GM21515 (cell line): Measurements from ENCODE around the gene RPL6.
A peak's percentile ranks its signal among the peaks of the same experiment; 100 is the strongest.

Experiments used
- ATAC-seq: cut with Tn5 transposase; IDR thresholded peaks from one replicate; pipeline ENCODE4 v1.9.1; 2021; ENCODE audit not compliant: unreplicated experiment

The RPL6 gene

DNA sequence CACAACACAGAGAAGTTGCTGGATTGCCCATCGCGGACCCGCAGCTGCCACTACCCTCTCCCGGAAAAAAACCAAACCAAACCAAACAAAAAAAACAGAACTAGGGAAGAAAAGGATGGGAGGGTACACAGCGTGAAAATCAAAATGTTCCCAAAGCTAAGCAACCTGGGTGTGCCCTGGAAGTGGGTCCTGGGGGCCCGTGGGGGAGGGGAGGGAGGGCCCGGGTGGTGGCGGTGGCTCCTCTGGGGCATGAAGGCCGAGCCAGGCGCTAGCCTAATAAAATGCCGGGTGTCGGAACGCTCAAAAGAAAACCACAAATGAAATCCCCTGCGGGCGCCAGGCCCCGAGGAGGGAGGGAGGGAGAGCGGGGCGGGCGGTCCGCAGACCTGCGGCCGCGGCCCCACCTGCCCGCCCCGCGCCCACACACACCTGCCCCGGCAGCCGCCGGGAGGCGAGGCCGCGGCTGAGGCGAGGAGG, 28.0 kb downstream of the RPL6 start:
- peak; percentile 45 for ATAC-seq

DNA sequence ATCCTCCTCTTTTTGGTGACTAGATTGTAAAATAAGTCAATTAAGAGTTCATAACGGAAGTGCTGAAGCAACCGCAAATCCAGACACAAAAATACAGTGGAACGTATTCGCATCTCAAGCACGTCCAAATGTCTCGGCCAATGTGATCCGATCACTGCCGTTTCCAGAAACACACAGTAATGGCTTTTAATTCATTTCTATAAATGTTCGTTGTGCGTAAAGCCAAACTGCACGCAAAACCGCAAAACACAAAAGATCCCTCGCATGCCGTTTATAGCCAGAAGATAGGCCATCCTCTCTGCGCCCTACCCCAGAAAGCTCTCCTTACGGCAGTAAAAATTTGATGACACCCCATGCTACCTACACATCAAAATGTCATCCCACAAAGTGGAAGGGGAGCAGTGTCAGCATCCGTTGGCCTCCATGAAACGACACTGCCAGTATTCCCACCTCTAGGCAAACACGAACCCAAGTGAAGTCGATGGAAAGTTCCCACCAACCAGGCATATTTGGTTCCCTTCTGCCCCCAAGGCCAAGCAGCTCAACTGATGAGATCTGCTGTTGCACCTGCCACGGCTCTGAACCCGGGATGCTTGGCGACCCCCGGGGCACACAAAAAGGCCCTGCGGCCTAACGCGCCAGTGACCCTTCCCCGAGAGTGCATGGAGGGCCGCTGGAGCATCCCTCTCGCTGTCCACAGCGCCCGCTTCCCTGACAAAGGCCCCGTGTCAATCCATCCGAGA, 28.6 kb downstream of the RPL6 start:
- no peak for ATAC-seq

DNA sequence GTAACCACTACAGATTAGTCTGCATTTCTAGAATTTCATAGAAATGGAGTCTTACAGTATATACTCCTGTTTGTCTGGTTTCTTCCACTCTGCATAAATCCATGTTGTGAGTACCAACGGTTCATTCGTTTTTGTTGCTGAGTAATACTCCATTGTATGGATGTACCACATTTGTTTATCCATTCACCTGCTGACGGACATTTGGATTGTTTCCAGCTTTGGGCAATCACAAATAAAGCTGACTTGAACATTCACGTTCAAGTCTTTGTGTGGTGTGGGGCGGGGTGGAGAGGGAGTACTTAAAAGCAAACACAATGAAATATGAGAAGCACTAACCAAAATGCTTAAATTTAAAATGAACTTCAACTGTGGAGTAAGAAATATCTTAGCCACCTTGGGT, 34.3 kb downstream of the RPL6 start:
- no peak for ATAC-seq

DNA sequence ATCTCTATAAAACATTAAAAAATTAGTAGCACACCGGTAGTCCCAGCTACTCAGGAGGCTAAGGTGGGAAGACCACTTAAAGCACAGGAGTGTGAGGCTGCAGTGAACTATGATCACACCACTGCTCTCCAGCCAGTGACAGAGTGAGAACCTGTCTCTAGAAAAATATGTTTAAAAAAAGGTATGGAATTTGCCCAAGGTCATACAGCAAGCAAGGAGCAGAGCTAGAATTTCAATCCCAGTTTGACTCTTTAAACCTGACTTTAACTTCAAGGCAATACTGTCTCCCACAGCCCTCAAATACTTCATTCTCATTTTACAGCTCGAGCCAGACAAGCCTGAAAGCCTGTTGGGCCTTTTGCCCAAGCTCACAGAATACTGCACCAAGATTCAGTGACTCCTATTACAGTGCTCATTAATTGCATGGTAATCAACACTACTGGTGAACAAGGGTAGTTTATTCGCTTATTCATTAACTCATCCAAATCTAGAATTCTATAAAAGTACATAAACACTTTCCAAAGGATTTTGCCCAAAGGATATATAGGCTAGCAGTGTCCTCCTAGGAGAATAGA, 35.2 kb downstream of the RPL6 start:
- ATAC-seq = no peak

DNA sequence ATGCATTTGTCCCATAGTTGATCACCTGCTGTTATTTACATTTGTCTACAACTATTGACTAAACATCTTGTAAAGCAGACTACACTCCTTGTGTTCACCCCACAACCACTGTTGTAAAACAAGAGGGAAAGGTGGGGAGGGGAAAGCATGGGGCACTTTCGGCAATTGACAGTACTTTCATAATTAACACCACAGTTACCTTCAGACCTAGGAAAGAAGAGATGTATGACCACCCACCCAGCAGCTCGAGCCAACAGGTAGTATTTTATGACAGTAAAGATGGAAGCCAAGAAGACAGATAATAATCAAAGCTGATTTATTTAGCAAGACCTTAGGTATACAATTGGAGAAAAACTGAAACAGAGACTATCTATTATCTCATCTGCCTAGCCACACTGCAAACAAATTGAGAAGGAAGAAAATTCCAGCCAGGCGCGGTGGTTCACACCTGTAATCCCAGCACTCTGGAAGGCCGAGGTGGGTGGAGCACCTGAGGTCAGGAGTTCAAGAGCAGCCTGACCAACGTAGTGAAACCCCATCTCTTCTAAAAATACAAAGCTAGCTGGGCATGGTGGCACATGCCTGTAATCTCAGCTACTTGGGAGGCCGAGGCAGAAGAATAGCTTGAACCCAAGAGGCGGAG, 38.4 kb downstream of the RPL6 start:
- ATAC-seq = no peak

DNA sequence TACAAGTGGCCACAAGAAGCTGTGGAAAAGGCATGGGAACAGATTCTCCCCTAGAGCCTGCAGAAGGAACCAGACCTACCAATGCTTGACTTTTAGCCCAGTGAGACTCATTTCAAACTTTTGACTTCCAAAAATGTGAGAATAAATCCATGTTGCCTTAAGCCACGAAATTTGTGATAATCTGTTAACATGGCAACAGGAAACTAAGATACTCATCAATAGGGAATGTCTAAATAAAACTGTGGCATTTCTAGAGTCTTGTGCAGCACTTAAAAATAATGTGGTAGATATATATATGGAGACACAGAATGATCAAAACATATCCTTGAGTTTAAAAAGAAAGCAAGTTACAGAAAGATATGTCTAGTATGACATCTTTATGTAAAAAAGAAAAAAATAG, 39.2 kb downstream of the RPL6 start:
- no peak for ATAC-seq

DNA sequence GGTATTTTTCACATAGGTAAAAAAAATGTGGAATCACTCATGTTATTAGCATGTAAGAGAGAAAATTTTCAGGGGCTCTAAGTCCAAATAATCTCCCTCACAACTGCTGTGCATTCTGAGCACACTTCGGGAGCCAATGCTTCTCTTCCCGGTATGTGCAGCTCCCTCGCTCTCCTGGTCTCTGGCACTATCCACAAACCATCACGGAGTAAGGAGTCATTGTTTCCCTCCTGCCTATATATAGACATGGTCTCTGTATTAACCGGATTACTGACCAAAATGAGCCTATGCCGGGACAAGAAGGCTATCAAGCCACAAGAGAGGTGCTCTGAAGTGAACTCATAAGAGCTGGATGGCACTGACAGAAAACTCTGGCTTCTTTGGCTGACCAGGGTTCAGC, 40.5 kb downstream of the RPL6 start:
- ATAC-seq = no peak

DNA sequence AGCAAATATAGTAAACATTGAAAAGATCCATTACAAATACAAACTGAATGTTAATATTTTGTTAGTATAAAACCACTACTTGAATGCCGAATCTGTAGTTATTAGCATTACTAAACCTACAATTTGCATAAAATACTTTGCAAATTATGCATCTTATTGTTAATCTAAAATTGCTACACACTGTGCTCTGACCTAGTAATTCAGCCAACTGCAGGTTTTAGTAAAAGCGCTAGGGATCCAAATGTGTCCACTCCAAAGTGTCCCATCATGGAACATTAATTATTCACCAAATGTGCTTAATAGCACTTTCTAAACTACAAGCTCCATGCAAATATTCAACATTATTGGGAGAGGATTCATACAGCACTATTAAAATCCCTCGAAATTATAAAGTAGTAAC, 41.4 kb downstream of the RPL6 start:
- ATAC-seq = no peak

DNA sequence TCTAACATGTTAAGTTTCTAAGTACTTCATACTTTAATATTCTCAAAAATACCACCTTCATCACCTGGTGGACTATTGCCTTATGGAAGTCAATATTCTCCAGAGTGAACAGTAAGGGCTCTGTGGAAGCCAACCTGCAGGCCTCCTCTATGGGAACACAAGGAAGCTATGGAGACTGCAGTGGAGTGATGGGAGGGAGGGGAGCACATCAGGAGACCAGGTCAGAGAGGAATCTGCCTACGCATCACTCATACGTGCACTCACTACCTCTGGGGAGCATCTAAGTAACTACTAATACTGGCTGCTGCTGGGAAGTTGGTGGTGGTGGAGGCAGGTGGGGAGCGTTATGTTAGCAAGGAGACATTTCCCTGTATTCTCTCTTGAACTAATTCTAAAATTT, 47.1 kb downstream of the RPL6 start:
- ATAC-seq = no peak

DNA sequence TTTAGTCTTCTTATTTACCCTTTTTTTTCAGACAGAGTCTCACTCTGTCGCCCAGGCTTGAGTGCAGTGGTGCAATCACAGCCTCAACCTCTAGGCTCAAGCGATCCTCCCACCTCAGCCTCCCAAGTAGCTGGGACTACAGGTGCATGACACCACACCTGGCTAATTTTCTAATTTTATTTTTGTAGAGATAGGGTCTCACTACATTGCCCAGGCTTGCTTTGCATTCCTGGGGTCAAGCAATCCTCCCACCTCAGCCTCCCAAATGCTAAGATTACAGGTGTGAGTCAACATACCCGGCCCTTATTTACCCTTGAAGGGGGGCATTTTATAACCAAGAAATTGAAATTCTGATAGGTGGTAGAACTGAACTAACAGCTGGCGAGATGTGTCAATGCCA, 48.1 kb downstream of the RPL6 start:
- no peak for ATAC-seq

DNA sequence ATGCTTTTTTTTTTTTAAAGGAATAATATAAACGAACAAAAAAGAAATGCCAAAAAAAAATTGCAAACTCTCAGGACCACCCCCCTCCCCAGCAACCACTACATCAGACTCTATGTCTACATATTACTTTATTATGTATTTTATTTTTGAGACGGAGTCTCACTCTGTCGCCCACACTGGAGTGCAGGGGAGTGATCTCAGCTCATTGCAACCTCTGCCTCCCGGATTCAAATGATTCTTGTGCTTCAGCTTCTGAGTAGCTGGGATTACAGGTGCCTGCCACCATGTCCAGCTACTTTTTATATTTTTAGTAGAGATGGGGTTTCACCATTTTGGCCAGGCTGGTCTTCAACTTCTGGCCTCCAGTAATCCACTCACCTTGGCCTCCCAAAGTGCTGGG, 50.1 kb downstream of the RPL6 start:
- no peak for ATAC-seq

DNA sequence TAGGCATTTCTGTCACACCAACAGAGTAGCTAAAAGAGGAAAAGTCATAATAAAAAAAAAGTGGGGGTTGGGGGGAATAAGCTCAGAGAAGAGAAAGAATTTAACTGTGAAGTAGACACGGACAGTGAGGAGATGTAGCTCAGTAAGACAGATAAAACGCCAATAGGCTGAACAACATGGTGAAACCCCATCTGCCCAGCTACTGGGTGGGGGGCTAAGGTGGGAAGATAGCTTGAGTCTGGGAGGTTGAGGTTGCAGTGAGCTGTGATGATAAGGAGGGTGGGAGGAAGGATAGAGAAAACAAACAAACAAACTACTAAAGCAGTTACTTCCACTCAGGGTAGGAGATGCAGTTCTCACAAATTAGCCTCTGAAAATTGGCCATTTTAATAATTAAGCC, 52.2 kb downstream of the RPL6 start:
- no peak for ATAC-seq
